HG03575 (cell line): ENCODE results near the gene FOCAD.
"Not testable (repeated sequence)": the region's sequence is repeated elsewhere in the genome, so short reads cannot be mapped to it uniquely, and the experiment has no call there.

Experiments
- ATAC-seq: cut with Tn5 transposase; IDR thresholded peaks from one replicate; pipeline ENCODE4 v1.9.1; 2021; ENCODE audit not compliant: unreplicated experiment, insufficient number of reproducible peaks, low FRiP score; ENCODE audit errors: extremely low read depth

Gene FOCAD, protein sequence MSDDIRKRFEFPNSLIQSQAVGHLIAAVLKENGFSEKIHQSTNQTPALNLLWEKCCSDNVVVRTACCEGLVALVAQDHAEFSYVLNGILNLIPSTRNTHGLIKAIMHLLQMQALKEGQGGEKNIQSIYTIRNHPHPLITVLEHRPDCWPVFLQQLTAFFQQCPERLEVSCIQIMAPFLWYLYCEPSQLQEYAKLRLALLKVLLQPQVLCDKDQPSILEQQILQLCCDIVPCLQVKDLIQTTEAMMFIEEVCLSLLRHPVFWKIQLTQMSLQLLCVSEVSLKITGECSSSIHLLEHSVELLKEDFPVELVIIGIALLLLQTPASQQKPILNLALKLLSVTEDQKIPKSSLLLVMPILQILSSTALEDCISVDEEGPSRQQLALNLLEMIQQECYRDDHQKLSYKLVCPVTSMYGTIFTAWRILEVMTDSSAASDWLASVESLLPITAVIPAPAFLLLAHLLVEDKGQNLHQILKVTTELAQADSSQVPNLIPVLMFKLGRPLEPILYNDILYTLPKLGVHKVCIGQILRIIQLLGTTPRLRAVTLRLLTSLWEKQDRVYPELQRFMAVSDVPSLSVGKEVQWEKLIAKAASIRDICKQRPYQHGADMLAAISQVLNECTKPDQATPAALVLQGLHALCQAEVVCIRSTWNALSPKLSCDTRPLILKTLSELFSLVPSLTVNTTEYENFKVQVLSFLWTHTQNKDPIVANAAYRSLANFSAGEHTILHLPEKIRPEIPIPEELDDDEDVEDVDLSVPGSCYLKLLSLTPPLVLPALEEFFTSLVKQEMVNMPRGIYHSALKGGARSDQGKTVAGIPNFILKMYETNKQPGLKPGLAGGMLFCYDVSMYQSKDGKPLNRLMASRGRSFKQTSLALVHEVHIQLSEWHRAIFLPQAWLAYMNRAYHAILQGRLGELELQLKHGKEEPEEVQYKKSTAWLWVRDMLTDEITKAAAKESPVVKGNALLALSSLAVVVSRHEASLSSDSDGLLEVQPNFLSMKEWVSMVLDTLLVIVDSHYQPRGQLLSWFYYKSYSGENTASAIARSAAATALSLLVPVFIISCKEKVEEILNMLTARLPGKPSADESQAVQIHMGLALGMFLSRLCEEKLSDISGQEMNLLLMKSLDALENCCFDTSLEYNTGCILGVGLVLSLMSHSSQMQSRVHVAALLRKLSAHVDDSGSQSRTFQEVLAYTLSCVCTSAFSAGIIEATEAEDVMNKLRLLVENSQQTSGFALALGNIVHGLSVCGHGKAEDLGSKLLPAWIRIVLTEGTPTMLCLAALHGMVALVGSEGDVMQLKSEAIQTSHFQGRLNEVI (N-terminal part only)

DNA sequence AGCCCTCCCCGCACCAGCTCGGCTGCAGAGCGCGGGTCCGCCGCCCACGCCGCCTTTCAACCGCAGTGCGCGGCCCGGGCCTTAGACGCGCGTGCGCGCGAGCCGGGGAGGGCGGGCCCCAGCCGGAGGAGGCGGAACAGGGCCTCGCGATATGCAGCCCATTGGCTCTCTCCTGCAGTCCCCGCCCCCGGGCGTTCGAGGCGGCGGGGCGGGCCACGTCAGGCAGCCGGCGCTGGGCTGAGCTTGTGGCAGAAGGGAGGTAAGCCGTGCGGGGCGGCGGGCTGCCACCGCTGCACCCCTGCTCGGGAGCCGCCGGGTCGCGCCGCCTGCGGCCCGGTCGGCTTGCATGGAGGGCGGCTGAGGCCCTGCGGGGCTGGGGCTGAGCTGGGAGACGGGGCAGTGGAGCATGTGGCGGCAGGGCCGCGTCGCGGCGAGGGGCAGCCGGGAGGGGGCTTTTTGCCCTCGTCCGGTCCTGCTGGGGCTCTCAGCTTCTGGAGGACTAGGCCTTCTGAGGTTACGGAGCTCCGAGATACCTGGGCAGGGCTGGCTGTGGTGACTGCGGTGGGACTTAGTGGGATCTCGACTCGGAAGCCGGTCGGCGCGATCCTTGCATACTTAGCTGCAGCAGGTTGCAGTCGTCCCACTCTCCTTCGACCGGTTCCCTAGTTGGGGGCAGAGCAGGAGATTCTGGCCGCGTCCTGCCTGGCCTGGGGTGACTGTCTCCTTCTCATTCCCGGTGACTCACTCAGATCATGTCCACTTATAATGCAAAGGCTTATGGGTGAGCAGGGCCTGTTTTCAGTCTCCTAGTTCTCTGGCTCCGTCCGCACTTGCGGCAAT is at the start of gene FOCAD:
Gene FOCAD (plus strand): TSS at position 225 of the 840 bp plus-strand sequence. CDS start 31,095 bp downstream, outside the sequence.
- ATAC-seq: peak; percentile 82

DNA sequence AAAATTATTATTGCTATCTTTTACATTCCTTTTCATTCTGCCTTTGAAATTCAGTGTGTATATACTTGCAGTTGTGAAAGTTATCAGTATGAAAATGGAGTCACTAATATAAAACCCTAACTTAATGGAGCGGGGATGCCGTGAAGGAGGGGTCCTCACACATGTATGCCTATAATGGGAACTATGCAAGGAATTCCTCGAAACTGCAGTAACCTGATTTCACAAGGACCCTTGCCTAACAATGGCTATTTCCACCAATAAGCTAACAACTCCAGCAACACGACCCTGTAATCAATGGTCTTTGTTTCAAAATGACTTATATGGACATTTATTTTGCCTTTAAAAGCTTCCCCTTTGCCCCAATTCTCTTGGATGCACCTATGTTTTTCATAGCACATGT is 49.2 kb upstream of the FOCAD start:
- ATAC-seq: no peak

DNA sequence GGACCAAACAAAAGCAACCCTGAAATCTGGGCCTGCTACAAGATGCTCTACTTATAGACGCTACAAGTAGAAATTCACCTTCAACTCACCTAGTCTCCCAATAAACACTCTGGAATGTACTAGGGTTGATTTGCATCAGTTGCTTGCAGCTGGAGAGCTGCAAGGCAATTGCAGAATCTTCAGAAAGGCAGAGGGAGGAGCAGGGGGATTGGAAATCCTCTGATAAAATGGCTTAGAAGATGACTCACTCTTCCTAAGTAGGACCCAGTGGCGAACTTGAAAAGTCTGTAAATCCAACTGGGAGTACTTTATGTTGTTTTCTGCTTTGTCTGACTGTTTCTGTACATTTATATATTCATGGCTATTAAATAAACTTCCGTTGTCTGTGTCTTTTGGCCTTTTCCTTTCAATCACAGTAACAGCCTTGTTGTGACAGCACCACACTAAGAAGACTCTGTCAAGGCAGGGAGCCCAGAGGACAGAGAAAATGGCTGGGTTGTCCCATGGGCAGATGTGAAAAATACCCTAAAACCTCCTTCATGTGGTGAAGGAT is 47.1 kb upstream of the FOCAD start:
- no peak for ATAC-seq

DNA sequence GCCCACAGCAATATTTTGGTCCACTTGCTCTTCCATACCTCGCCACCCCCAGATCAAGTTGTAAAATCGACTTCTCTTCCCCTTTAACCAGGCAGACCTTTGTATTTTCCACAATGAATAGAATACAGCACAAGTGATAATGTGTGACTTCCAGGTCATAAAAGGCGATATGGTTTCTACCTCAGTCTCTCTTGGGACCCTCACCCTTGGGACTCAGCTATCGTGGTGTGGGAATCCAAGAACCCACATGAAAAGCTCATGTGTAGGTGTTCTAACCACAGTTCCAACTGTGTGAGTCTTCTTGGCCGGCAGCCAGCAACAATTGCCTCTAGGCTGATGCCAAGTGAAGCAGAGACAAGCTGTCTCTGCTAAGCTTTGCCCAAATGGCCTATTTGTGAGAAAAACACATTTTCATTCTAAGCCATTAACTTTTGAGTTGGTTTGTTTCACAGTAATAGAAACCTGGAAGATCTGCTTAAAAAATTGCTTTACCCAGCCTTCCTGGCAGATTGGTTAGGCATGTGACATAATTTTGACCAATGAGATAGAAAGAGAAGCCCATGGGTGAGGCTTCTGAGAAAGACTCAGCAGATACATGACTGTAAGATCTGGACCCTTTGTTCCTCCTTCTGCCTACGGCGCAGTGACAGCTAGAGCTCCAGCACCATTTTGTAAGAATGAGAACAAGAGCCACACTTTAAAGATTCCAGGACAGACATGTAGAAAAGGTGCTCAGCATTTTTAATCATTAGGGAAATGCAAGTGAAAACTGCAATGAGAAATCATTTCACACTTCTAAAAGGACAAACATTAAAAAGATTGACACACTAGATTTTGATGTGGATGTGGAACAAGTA is 43.5 kb upstream of the FOCAD start:
- peak; percentile 81 for ATAC-seq

DNA sequence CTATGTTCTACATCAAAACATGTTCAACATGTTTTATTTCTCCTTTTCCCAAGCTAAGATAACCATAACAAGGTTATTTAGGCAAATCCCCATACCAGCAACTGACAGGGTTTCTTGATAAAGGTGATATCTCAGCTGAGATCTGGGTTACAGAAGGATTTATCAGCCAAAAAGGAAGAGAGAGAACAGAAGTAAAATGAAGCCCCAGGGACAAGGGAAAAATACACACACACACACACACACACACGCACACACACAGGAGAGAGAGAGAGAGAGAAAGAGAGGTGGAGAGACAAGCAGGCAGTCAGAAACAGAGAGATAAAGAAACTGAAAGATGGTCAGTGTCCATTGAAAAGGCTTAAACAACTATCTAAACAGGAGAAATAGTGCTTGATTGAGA is 42.0 kb upstream of the FOCAD start:
- ATAC-seq: no peak

DNA sequence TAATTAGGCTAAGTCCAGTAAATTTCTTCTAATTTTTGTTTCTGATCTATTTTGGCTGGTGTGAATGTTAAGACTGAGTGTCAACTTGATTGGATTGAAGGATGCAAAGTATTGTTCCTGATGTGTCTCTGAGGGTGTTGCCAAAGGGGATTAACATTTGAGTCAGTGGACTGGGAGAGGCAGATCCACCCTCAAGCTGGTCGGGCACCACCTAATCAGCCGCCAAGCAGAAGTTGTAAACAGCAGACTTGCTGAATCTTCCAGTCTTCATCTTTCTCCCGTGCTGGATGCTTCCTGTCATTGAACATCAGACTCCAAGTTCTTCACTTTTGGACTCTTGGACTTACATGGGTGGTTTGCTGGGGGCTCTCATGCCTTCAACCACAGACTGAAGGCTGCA is 40.4 kb upstream of the FOCAD start:
- ATAC-seq: no peak

DNA sequence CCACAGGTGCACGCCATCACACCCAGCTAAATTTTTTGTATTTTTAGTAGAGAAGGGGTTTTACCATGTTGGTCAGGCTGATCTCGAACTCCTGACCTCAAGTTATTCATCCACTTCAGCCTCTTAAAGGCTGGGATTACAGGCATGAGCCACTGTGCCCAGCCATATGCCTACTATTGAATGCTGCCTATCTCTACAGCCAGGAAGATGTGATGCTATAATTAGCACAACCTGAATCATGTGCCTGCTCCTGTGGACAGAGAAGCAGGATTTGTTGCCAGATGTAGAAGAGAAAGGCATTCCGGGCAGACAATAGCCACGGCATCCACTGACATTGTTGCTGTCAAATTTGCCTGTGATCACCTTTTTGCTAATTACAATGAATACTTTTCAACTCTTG is 37.4 kb upstream of the FOCAD start:
- no peak for ATAC-seq

DNA sequence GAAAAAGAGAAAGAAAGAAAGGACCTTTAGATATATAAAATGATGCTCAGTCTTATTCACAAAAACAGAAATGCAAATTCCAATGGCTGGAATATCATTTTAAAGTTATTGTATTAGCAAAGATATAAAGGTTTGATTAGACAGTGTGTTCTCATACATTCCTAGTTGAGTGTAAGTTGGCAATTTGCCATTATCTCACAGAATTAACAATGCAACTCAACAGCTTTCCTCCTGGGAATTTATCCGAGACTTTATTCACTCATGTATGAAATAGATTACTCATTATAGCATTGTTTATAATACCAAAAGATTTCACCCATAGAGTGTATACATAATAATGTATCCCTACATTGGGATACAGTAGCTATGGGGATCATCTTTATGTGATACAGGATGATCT is 34.7 kb upstream of the FOCAD start:
- no peak for ATAC-seq

DNA sequence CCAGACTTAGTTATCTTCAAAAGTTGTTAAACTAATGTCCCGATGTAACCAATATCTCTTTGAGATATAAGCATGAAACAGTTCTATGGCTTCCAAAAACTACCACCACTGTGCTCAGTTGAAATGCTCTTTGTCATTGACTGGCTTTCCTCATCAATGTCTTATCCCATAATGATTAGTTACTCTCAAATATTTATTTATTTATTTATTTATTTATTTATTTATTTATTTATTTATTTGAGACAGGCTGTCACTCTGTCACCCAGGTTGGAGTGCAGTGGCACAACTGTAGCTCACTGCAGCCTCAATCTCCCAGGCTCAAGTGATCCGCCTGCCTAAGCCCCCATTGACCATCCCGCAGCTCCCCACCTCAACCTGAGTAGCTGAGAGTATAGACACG is 33.7 kb upstream of the FOCAD start:
- ATAC-seq: no peak

DNA sequence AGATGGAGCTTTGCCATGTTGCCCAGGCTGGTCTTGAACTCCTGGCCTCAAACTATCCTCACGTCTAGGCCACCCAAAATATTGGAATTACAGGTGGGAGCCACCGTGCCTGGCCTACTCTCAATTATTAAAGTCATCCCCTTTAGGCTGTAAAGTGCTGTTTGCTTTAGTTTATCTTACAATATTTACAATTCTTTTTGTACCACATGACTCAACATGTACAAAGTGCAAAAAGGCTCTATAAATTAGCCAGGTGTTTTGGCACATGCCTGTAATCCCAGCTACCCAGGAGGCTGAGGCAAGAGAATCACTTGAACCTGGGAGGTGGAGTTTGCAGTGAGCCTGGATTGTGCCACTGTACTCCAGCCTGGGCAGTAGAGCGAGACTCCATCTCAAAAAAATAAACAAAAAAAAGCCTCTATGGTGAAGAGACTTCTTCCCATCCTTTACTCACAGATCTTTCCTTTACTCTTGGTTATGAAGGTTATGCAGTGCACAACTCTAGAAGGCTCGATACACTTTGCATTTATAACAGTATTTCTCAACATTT is 33.2 kb upstream of the FOCAD start:
- no peak for ATAC-seq

DNA sequence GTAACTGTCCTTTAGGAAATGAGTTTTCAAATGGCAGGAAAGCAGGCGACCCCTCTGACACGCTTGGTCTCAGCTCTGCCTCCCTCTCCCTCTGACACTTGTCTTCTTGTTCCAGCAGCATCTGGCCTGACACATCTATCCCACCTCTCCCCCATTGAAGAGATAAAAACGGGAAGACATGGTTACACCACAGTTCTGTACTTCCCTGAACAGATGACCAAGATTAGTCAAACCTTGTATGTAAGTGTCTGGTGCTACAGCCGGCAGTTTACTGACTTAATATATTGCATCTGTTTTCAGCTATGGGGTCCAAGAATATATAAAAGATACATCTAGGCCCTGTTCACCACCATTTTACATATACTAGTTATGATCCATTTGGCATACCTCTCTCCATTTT is 32.1 kb upstream of the FOCAD start:
- no peak for ATAC-seq

DNA sequence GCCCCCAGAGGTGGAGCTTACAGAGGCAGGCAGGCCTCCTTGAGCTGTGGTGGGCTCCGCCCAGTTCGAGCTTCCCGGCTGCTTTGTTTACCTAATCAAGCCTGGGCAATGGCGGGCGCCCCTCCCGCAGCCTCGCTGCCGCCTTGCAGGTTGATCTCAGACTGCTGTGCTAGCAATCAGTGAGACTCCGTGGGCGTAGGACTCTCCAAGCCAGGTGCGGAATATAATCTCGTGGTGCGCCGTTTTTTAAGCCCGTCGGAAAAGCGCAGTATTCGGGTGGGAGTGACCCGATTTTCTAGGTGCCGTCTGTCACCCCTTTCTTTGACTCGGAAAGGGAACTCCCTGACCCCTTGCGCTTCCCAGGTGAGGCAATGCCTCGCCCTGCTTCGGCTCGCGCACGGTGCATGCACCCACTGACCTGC is 25.8 kb upstream of the FOCAD start:
- ATAC-seq: not testable (repeated sequence)

DNA sequence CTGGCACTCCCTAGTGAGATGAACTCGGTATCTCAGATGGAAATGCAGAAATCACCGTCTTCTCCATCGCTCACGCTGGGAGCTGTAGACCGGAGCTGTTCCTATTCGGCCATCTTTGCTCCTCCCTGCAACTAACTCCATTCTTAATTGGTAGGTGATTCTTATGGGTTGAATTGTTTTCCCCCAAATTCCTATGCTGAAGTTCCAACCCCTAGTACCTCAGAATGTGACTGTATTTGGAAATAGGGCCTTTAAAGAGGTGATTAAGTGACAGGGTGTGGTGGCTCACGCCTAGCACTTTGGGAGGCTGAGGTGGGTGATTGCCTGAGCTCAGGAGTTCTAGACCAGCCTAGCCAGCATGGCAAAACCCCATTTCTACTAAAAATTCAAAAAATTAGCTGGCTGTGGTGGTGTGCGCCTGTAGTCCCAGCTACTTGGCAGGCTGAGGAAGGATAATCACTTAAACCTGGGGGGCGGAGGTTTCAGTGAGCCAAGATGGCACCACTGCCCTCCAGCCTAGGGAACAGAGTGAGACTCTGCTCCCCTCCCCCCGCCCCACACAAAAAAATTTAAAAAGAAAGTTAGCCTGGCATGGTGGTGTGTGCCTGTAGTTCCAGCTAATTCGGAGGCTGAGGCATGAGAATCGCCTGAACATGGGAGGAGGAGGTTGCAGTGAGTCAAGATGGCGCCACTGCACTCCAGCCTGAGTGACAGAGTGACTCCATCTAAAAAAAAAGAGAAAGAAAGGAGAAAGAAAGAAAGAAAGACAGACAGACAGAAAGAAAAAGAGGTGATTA is 25.2 kb upstream of the FOCAD start:
- no peak for ATAC-seq

DNA sequence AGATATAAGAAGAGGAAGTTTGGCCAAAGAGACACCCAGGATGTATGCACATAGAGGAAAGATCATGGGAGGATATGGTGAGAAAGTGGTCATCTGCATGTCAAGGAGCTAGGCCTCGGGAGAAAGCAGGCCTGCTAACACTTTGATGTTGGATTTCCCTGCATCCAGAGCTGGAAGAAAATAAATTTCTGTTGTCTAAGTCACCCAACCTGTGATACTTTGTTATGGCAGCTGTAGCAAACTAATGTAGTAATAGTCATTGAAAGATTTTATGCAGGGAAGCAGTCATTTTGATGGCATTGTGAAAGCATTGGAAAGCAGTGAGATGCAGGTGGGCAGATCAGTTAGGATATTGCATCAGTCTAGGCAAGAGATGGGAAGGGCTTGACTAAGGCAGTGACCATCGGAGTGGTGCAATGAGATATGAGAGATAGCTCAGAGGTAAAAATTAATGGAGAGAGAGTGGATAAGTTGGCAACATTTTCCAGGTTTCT is 24.5 kb upstream of the FOCAD start:
- no peak for ATAC-seq

DNA sequence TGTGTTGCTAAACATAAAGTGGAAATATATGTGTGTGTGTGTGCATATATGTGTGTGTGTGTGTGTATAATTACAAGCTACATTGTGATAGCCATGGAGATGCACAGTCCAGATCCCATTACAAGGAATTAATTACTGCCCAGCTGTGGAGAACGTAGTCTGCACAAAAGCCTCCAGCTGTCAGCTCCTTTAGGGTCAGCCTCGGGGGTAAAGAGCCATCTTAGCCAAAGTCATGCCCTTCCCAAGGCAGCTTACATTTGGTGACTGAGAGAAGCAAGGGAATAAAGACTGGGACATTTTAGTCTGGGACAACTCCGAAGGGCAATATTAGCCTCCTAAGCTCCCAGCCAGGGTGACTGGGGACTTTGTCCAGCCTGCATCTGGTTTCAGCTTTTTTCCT is 21.9 kb upstream of the FOCAD start:
- ATAC-seq: no peak

DNA sequence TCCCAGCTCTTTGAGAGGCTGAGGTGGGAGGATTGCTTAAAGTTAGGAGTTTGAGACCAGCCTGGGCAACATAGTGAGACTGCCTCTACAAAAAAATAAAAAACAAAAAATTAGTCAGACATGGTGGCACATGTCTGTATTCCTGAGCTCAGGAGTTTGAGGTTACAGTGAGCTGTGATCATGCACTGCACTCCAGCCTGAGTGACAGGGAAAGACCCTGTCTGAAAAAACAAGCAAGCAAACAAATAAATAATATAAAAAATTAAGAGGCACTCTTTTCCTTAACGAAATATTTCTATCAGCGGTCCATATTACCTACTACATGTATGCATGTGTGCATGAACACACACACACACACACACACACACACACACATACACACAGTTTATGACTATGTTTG is 20.9 kb upstream of the FOCAD start:
- ATAC-seq: no peak
